ENCODE results near the gene LARGE1. TPM values are rescaled to one million over a fixed set of nuclear protein-coding genes. Genes with fewer than 3 reads are reported as not detected.

Gene LARGE1
- total RNA-seq, 1 experiment from 2014 or later = 1.3 TPM

- BruUV-seq (replicated peaks) = no TSS peak
- DNase-seq = no peak
- no peak for ATAC-seq
- Histone ChIP-seq H3K79me2 (ENCODE audit: low read length) (no peaks in the 10 kb centered on the region), H3K9me2 (replicated peaks; ENCODE audit: low read length) (no peaks in the 10 kb centered on the region), H3K9me3 (ENCODE audit: low read length) (no peaks in the 10 kb centered on the region), H3F3A (ENCODE audit: low read length, unreplicated experiment) (no peaks in the 10 kb centered on the region), H2AFZ (ENCODE audit: low read length) (no peak overlapping the region), H3K4me1 (ENCODE audit: insufficient read depth, low read length) (no peaks in the 10 kb centered on the region), H4K20me1 (ENCODE audit: low read length) (no peaks in the 10 kb centered on the region), H3K4me2 (ENCODE audit: low read length) (no peak overlapping the region), H3K4me3 (ENCODE audit: low read length) (no peak overlapping the region), H3K27ac (ENCODE audit: low read length) (no peak overlapping the region), H3K36me3 (ENCODE audit: low read depth, low read length) (no peaks in the 10 kb centered on the region), H3K9ac (ENCODE audit: low read length) (no peak overlapping the region), H3K27me3 (ENCODE audit: low read length) (no peaks in the 10 kb centered on the region)
- CTCF ChIA-PET = no interaction called here
- POLR2A ChIA-PET (ENCODE audit: unreplicated experiment) = no interaction called here
- TF ChIP-seq EZH2 (IDR thresholded peaks at IDR 0.05; ENCODE audit: low read length, unreplicated experiment) = no peak
- TF ChIP-seq EZH2phosphoT487 (IDR thresholded peaks at IDR 0.05; ENCODE audit: borderline replicate concordance, low read length) = no peak
- TF ChIP-seq, protein P1, sequence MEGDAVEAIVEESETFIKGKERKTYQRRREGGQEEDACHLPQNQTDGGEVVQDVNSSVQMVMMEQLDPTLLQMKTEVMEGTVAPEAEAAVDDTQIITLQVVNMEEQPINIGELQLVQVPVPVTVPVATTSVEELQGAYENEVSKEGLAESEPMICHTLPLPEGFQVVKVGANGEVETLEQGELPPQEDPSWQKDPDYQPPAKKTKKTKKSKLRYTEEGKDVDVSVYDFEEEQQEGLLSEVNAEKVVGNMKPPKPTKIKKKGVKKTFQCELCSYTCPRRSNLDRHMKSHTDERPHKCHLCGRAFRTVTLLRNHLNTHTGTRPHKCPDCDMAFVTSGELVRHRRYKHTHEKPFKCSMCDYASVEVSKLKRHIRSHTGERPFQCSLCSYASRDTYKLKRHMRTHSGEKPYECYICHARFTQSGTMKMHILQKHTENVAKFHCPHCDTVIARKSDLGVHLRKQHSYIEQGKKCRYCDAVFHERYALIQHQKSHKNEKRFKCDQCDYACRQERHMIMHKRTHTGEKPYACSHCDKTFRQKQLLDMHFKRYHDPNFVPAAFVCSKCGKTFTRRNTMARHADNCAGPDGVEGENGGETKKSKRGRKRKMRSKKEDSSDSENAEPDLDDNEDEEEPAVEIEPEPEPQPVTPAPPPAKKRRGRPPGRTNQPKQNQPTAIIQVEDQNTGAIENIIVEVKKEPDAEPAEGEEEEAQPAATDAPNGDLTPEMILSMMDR (conservative IDR thresholded peaks at IDR 0.05; ENCODE audit: low read depth, low read length) = no peak
- intact Hi-C loops (cut with micrococcal nuclease) = no loop called here
Observed at GRCh38 chr22:33653532-33654063, 266.7 kb downstream of the LARGE1 start.

GRCh38 chr22:33652615-33653014 is 267.7 kb downstream of the LARGE1 start:
- DNase-seq (no peak), ATAC-seq (no peak)
- Histone ChIP-seq H3K27ac (ENCODE audit: low read length) (no peak overlapping the region), H3K4me1 (ENCODE audit: insufficient read depth, low read length) (no peaks in the 10 kb centered on the region), H2AFZ (ENCODE audit: low read length) (no peak overlapping the region), H3K4me3 (ENCODE audit: low read length) (no peak overlapping the region), H3K27me3 (ENCODE audit: low read length) (no peaks in the 10 kb centered on the region), H3K9ac (ENCODE audit: low read length) (no peak overlapping the region), H3K36me3 (ENCODE audit: low read depth, low read length) (no peaks in the 10 kb centered on the region), H4K20me1 (ENCODE audit: low read length) (no peaks in the 10 kb centered on the region), H3K9me2 (replicated peaks; ENCODE audit: low read length) (no peaks in the 10 kb centered on the region), H3K79me2 (ENCODE audit: low read length) (no peaks in the 10 kb centered on the region), H3F3A (ENCODE audit: low read length, unreplicated experiment) (no peaks in the 10 kb centered on the region), H3K4me2 (ENCODE audit: low read length) (no peak overlapping the region), H3K9me3 (ENCODE audit: low read length) (no peaks in the 10 kb centered on the region)
- ChIA-PET POLR2A (ENCODE audit: unreplicated experiment) (no interaction called here), CTCF (no interaction called here)
- BruUV-seq (replicated peaks) = no TSS peak
- TF ChIP-seq EZH2phosphoT487 (IDR thresholded peaks at IDR 0.05; ENCODE audit: borderline replicate concordance, low read length) (no peak), EZH2 (IDR thresholded peaks at IDR 0.05; ENCODE audit: low read length, unreplicated experiment) (no peak)
- TF ChIP-seq, protein P1 (conservative IDR thresholded peaks at IDR 0.05; ENCODE audit: low read depth, low read length) = no peak
- intact Hi-C loops (cut with micrococcal nuclease) = no loop called here

- BruUV-seq (replicated peaks) = no TSS peak
- Histone ChIP-seq H3K36me3 (ENCODE audit: low read depth, low read length) (no peaks in the 10 kb centered on the region), H3K4me3 (ENCODE audit: low read length) (no peak overlapping the region), H4K20me1 (ENCODE audit: low read length) (no peaks in the 10 kb centered on the region), H3K4me1 (ENCODE audit: insufficient read depth, low read length) (no peaks in the 10 kb centered on the region), H3F3A (ENCODE audit: low read length, unreplicated experiment) (no peaks in the 10 kb centered on the region), H3K79me2 (ENCODE audit: low read length) (no peaks in the 10 kb centered on the region), H3K27ac (ENCODE audit: low read length) (no peak overlapping the region), H3K9me3 (ENCODE audit: low read length) (no peaks in the 10 kb centered on the region), H2AFZ (ENCODE audit: low read length) (no peak overlapping the region), H3K9me2 (replicated peaks; ENCODE audit: low read length) (no peaks in the 10 kb centered on the region), H3K4me2 (ENCODE audit: low read length) (no peak overlapping the region), H3K9ac (ENCODE audit: low read length) (no peak overlapping the region), H3K27me3 (ENCODE audit: low read length) (no peaks in the 10 kb centered on the region)
- ChIA-PET POLR2A (ENCODE audit: unreplicated experiment) (no interaction called here), CTCF (no interaction called here)
- ATAC-seq (no peak), DNase-seq (no peak)
- intact Hi-C loops (cut with micrococcal nuclease) = no loop called here
- TF ChIP-seq EZH2phosphoT487 (IDR thresholded peaks at IDR 0.05; ENCODE audit: borderline replicate concordance, low read length) (no peak), EZH2 (IDR thresholded peaks at IDR 0.05; ENCODE audit: low read length, unreplicated experiment) (no peak)
- TF ChIP-seq, protein P1 (conservative IDR thresholded peaks at IDR 0.05; ENCODE audit: low read depth, low read length) = no peak
Observed at GRCh38 chr22:33650244-33650643, 270.0 kb downstream of the LARGE1 start.
